Measurements from ENCODE around the gene GLP2R.

The GLP2R gene

DNA sequence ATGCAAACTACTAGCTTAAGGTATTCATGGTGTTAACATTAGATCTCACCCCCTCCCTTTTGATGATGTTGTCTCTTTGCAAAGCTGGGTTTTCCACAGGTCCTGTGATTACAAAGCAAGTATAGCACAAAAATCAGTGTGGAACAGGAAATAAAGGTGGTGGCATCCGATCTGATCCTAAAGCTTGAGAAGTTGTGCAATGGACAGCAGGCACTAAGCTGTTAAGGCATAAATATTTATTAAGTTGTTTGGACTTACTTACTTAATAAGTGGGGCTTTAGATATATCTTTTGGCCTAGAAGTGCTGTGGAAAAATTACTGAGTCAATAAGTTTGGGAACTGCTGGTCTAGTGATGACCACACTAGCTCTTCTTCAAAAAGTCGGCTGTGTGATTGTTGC is 5.0 kb downstream of the GLP2R start:
- Mint-ChIP-seq H3K4me1 (no peaks in the 10 kb centered on the region), H3K27ac (no peak overlapping the region), H3K9me3 (peaks cover 7% of the 10 kb centered on the region), H3K27me3 (ENCODE audit: low read depth, poor library complexity) (peaks cover 1% of the 10 kb centered on the region), H3K36me3 (ENCODE audit: low read depth) (no peaks in the 10 kb centered on the region), H3K4me3 (no peak overlapping the region)
- DNase-seq, result no peak
- TF ChIP-seq, protein P1, sequence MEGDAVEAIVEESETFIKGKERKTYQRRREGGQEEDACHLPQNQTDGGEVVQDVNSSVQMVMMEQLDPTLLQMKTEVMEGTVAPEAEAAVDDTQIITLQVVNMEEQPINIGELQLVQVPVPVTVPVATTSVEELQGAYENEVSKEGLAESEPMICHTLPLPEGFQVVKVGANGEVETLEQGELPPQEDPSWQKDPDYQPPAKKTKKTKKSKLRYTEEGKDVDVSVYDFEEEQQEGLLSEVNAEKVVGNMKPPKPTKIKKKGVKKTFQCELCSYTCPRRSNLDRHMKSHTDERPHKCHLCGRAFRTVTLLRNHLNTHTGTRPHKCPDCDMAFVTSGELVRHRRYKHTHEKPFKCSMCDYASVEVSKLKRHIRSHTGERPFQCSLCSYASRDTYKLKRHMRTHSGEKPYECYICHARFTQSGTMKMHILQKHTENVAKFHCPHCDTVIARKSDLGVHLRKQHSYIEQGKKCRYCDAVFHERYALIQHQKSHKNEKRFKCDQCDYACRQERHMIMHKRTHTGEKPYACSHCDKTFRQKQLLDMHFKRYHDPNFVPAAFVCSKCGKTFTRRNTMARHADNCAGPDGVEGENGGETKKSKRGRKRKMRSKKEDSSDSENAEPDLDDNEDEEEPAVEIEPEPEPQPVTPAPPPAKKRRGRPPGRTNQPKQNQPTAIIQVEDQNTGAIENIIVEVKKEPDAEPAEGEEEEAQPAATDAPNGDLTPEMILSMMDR (IDR thresholded peaks at IDR 0.05), result no peak

DNA sequence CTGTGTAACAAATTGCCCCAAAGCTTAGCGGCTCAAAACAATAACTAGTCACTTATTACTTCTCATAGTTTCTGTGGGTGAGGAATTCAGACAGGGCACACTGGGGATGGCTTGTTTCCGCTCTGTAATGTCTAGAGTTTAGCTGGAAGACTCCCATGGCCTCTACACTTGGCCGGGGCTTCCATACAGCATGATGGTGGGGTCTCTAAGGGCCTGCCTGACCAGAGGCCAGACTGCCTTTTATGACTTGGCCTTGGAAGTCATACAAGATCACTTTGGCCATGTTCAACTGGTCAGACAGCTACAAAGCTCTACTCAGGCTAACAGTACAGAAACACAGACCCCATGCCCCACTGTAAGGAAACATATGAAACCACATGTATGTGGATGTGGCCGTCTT is 8.2 kb downstream of the GLP2R start:
- H3K27ac Mint-ChIP-seq, result no peak overlapping the region
- H3K27me3 Mint-ChIP-seq (ENCODE audit: low read depth, poor library complexity), result peaks cover 6% of the 10 kb centered on the region
- H3K9me3 Mint-ChIP-seq, result peaks cover 7% of the 10 kb centered on the region
- peaks cover 14% of the 10 kb centered on the region for H3K4me1 Mint-ChIP-seq
- no peak for DNase-seq
- TF ChIP-seq, protein P1 (IDR thresholded peaks at IDR 0.05), result no peak
- H3K4me3 Mint-ChIP-seq, result no peak overlapping the region
- no peaks in the 10 kb centered on the region for H3K36me3 Mint-ChIP-seq (ENCODE audit: low read depth)

DNA sequence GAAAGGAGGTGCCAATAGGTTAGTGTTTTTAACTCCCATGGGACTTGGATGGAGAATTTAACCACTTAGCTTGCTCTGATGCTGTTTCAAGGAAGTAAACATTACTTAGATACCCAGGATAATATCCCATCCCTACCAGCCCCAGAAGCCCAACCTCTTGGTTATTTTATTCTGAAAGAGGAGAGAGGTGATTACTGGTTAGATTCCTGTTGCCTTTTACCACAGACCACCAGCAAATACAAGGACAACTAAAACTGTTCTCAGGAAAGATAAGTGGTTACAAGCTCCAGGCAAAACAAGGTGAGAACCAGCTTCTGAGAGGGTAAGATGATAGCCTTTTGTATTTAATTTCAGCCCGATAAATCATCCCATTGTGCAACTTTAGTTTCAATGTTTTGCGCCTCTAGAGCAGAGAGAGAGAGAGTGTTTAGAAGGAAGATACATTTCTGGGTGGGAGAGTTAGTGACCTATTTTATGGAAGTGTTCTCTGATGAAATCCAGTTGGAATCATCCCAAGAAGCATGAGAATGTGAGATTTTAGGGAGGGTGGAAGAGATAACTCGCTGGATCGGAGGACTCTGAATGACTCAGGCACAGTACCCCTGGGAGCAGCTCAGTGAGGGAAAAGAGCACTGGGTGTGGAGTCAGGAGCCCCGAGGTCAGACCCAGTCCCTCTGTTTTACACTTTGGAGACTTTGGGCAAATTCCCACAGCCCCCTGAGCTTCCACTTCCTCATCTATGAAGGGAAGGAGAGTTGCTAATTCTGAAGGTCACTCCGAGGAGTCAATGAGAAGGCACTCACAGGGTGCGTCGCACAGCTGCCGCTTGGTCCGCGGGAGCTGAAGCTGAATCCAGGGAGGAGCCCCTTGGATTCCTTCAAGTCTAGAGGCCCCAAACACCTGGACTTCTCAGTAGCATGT is 12.1 kb downstream of the GLP2R start:
- Mint-ChIP-seq H3K27ac (no peak overlapping the region), H3K4me3 (no peak overlapping the region), H3K4me1 (peaks cover 40% of the 10 kb centered on the region)

DNA sequence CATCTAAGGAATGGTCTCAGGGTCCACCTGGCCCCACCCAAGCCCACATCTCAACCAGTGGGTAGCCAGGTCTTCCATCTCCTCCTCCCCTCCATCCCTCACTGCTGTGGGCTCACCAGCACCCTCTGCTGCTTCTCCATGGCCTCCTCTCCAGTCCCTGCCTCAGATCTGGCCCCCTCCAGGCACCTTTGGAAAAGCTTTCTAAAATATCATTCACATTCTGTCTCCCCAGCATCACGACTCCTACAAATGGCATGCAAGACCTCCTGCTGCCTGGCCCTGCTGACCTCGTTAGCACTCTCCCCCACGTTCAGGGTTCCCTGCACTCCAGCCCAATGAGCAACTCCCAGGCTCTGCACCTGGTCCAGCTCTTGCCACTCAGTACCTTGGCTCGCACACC is 13.7 kb downstream of the GLP2R start:
- H3K27ac Mint-ChIP-seq, result no peak overlapping the region
- H3K4me3 Mint-ChIP-seq, result no peak overlapping the region
- peaks cover 54% of the 10 kb centered on the region for H3K4me1 Mint-ChIP-seq
- TF ChIP-seq, protein P1 (IDR thresholded peaks at IDR 0.05), result no peak
- H3K9me3 Mint-ChIP-seq, result no peaks in the 10 kb centered on the region
- H3K36me3 Mint-ChIP-seq (ENCODE audit: low read depth), result no peaks in the 10 kb centered on the region
- DNase-seq, result no peak
- peaks cover 19% of the 10 kb centered on the region for H3K27me3 Mint-ChIP-seq (ENCODE audit: low read depth, poor library complexity)

More for the DNA sequence above, 12.1 kb downstream of the GLP2R start:
- H3K27me3 Mint-ChIP-seq (ENCODE audit: low read depth, poor library complexity), result peaks cover 12% of the 10 kb centered on the region
- no peaks in the 10 kb centered on the region for H3K36me3 Mint-ChIP-seq (ENCODE audit: low read depth)
- DNase-seq, result no peak
- TF ChIP-seq, protein P1 (IDR thresholded peaks at IDR 0.05), result no peak
- H3K9me3 Mint-ChIP-seq, result peaks cover 7% of the 10 kb centered on the region

DNA sequence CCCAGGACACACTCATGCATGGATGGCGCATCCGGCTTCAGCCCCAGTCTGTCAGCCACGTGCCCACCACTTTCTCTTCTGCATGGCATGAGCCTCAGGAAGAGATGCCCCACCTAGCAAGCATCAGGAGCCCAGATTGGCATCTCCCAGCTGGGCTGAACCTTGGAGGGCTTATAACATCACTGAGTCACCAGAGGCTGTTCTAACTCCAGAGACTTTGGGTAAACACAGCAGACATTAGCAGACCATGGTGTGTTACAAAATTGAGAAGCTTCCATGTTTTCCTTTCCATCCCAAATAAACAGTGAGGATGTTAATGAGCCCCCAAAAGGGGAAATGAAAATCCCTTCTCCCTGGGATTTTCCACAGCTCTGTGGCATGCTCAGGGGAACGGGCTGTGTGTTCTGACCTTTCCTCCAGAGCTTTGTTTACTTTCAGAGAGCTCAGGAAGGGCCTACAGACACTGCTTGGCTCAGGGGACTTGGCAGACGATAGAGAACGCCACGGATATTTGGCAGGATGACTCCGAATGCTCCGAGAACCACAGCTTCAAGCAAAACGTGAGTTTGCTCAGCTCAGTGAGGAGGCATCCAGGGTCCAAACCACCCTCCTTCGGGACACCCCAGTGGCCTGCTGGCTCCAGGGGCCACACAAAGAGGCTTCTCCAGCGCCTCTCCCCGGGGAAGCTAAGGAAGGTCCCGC is 16.5 kb downstream of the GLP2R start:
- Mint-ChIP-seq H3K4me3 (no peak overlapping the region), H3K27me3 (ENCODE audit: low read depth, poor library complexity) (peaks cover 19% of the 10 kb centered on the region)
- TF ChIP-seq, protein P1 (IDR thresholded peaks at IDR 0.05), result no peak

More for the DNA sequence above, 16.5 kb downstream of the GLP2R start:
- H3K4me1 Mint-ChIP-seq, result peaks cover 54% of the 10 kb centered on the region
- H3K36me3 Mint-ChIP-seq (ENCODE audit: low read depth), result no peaks in the 10 kb centered on the region
- no peaks in the 10 kb centered on the region for H3K9me3 Mint-ChIP-seq
- no peak for DNase-seq
- H3K27ac Mint-ChIP-seq, result no peak overlapping the region

All from nephron progenitor cell (in vitro differentiated cells).